Measurements from ENCODE around the gene KIF7. TPM values are rescaled to one million over a fixed set of nuclear protein-coding genes. Genes with fewer than 3 reads are reported as not detected.
"Not testable (repeated sequence)": the region's sequence is repeated elsewhere in the genome, so short reads cannot be mapped to it uniquely, and the experiment has no call there.

Gene KIF7
- total RNA-seq, 1 donor from 2014 or later, result 6.4 TPM

DNA sequence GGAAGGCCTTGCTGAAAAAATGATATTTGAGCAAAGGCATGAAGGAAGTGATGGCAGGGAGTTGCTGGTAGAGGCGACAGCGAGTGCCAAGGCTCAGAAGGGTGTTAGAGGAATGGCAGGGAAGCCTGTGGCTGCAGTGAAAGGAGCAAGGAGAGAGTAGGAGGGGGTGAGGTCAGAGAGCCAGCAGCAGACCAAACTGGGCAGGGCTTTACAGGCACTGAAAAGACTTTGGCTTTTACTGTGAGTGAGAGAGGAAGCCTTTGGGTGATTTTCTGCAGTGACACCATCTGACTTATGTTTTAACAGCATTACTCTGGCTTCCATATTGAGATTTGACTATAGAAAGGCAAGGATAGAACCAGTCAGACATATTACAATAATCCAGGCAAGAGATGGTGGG, 68.6 kb downstream of the KIF7 start:
- no peak overlapping the region for H3K27ac Mint-ChIP-seq (ENCODE audit: unreplicated experiment)
- TF ChIP-seq, protein P1, sequence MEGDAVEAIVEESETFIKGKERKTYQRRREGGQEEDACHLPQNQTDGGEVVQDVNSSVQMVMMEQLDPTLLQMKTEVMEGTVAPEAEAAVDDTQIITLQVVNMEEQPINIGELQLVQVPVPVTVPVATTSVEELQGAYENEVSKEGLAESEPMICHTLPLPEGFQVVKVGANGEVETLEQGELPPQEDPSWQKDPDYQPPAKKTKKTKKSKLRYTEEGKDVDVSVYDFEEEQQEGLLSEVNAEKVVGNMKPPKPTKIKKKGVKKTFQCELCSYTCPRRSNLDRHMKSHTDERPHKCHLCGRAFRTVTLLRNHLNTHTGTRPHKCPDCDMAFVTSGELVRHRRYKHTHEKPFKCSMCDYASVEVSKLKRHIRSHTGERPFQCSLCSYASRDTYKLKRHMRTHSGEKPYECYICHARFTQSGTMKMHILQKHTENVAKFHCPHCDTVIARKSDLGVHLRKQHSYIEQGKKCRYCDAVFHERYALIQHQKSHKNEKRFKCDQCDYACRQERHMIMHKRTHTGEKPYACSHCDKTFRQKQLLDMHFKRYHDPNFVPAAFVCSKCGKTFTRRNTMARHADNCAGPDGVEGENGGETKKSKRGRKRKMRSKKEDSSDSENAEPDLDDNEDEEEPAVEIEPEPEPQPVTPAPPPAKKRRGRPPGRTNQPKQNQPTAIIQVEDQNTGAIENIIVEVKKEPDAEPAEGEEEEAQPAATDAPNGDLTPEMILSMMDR (IDR thresholded peaks at IDR 0.05; ENCODE audit: unreplicated experiment), result no peak
- no peaks in the 10 kb centered on the region for H3K36me3 Mint-ChIP-seq (ENCODE audit: low read depth, unreplicated experiment)

DNA sequence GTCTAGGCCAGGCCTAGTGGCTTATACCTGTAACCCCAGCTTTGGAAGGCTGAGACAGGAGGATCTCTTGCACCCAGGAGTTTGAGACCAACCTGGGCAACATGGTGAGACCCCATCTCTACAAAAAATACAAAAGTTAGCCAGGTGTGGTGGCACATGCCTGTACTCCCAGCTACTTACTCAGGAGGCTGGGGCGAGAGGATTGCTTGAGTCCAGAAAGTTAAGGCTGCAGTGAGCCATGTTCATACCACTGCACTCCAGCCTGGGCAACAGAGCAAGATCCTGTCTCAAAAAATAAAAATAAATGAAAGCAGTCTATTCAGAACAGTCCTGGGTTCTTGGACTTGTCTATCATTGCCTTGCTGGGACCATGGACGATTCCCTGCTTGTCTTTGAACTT, 74.5 kb downstream of the KIF7 start:
- not testable (repeated sequence) for DNase-seq (ENCODE audit: low spot score); H3K27me3 Mint-ChIP-seq (ENCODE audit: unreplicated experiment); H3K36me3 Mint-ChIP-seq (ENCODE audit: low read depth, unreplicated experiment); H3K9me3 Mint-ChIP-seq (ENCODE audit: unreplicated experiment); H3K4me3 Mint-ChIP-seq (ENCODE audit: unreplicated experiment); H3K4me1 Mint-ChIP-seq (ENCODE audit: unreplicated experiment); H3K27ac Mint-ChIP-seq (ENCODE audit: unreplicated experiment)

More for the DNA sequence above, 68.6 kb downstream of the KIF7 start:
- Mint-ChIP-seq H3K4me3 (ENCODE audit: unreplicated experiment) (no peak overlapping the region), H3K27me3 (ENCODE audit: unreplicated experiment) (no peaks in the 10 kb centered on the region), H3K4me1 (ENCODE audit: unreplicated experiment) (no peaks in the 10 kb centered on the region), H3K9me3 (ENCODE audit: unreplicated experiment) (no peaks in the 10 kb centered on the region)
- DNase-seq (ENCODE audit: low spot score), result no peak

DNA sequence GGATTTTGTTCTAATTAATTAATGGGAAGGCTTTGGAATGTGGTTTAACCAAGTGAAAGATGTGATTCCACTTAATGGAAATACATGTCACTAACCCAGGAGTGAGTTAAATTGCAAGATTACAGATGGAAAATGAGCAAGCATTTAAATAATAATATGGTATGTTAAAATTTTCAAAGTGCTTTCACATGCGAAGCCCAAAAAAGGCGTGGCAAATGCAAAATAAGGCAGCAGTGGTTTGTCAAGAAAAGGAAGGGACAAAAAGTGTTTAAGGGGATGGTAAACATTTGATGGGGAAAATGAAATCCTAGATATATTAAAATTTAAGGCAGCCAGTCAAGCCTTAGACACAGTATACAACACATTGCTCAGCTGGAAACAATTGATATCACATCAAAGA, 77.1 kb downstream of the KIF7 start:
- no peak overlapping the region for H3K27ac Mint-ChIP-seq (ENCODE audit: unreplicated experiment)
- H3K27me3 Mint-ChIP-seq (ENCODE audit: unreplicated experiment), result peaks cover 4% of the 10 kb centered on the region
- no peaks in the 10 kb centered on the region for H3K36me3 Mint-ChIP-seq (ENCODE audit: low read depth, unreplicated experiment)
- peaks cover 19% of the 10 kb centered on the region for H3K4me1 Mint-ChIP-seq (ENCODE audit: unreplicated experiment)
- TF ChIP-seq, protein P1 (IDR thresholded peaks at IDR 0.05; ENCODE audit: unreplicated experiment), result no peak
- no peak for DNase-seq (ENCODE audit: low spot score)
- H3K9me3 Mint-ChIP-seq (ENCODE audit: unreplicated experiment), result no peaks in the 10 kb centered on the region
- H3K4me3 Mint-ChIP-seq (ENCODE audit: unreplicated experiment), result no peak overlapping the region

Other genes starting within 250 kb of the KIF7 start
- not detected for gene RHCG, start 158.9 kb downstream of the KIF7 start, total RNA-seq (ENCODE audit: unreplicated experiment)
- 4.8 TPM for gene TICRR, start 80.0 kb downstream of the KIF7 start, total RNA-seq (ENCODE audit: unreplicated experiment)
- gene PLIN1, start 23.9 kb upstream of the KIF7 start, total RNA-seq (ENCODE audit: unreplicated experiment), result 0.64 TPM
- 4.5 TPM for gene PEX11A, start 35.3 kb upstream of the KIF7 start, total RNA-seq (ENCODE audit: unreplicated experiment)
- 0.13 TPM for gene WDR93, start 35.3 kb upstream of the KIF7 start, total RNA-seq (ENCODE audit: unreplicated experiment)
- not detected for gene MESP1, start 95.8 kb upstream of the KIF7 start, total RNA-seq (ENCODE audit: unreplicated experiment)
- 0.33 TPM for gene MESP2, start 120.9 kb upstream of the KIF7 start, total RNA-seq (ENCODE audit: unreplicated experiment)
- 203 TPM for gene ANPEP, start 159.4 kb upstream of the KIF7 start, total RNA-seq (ENCODE audit: unreplicated experiment)
- 23.2 TPM for gene AP3S2, start 238.5 kb upstream of the KIF7 start, total RNA-seq (ENCODE audit: unreplicated experiment)

Measured in endothelial cell (in vitro differentiated cells).